Measurements from ENCODE around the gene CNOT2.

DNA sequence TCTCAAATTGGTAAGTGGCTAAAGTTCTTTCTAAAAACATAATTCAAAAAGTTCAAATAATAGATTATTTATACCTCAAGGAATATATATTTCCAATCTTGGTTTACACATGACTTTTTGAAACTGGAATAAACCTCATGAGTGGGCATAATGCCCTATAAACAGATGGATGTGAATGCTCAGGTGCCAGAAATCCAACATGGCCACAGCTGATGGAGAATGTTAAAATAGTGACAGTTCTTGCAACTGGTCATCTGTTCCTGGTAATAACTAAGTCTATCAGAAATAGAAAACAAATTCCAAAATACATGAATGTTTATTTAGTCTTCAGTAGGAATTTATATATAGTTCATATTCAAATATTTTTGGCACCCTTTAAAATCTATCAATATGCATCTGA is 21.6 kb upstream of the CNOT2 start:
- TF ChIP-seq CTCF (IDR thresholded peaks at IDR 0.05), result no peak
- no peak for TF ChIP-seq ZFX (IDR thresholded peaks at IDR 0.05; ENCODE audit: borderline replicate concordance)
